Thyroid gland (tissue), 4 donors: Measurements from ENCODE around the gene UPK3A. TPM values are rescaled to one million over a fixed set of nuclear protein-coding genes. Genes with fewer than 3 reads are reported as not detected.
A peak's percentile ranks its signal among the peaks of the same experiment; 100 is the strongest.

Source experiments
- DNase-seq, 2 donors: peaks; one replicate each; pipeline ENCODE4 v3.0.0-alpha.2; 2019
- H3K27ac ChIP-seq, 3 donors: fragments of 200-600 bp; sonication (generic); 1 replicate in 2 of 3; 2 replicates in 1 of 3; pipeline ENCODE4 v1.5.1; 2016 to 2019; ENCODE audit warnings: mild to moderate bottlenecking in 1 of 3, moderate library complexity in 1 of 3
- H3K27me3 ChIP-seq: fragments of 200-600 bp; sonication (generic); one replicate; pipeline ENCODE4 v1.5.1; 2019
- H3K36me3 ChIP-seq, 2 donors: fragments of 200-600 bp; sonication (generic); one replicate each; pipeline ENCODE4 v1.5.1; 2016 to 2019
- H3K4me1 ChIP-seq, 2 donors: fragments of 200-600 bp; sonication (generic); one replicate each; pipeline ENCODE4 v1.5.1; 2017 to 2019
- H3K4me3 ChIP-seq, 3 donors: fragments of 200-600 bp; sonication (generic); replicated peaks in 1 of 3; 1 replicate in 2 of 3; 2 replicates in 1 of 3; pipeline ENCODE4 v1.5.1; 2016; ENCODE audit warnings: mild to moderate bottlenecking in 1 of 3
- H3K9me3 ChIP-seq: fragments of 200-600 bp; sonication (generic); one replicate; pipeline ENCODE4 v1.5.1; 2017
- POLR2A ChIP-seq, 2 donors: fragments of 450-650 bp; IDR thresholded peaks; one replicate each; pipeline ENCODE4 v1.6.1; 2017; ENCODE audit warnings: antibody characterized with exemption in 2 of 2, mild to moderate bottlenecking in 2 of 2, moderate library complexity in 1 of 2
- whole genome bisulfite sequencing, 2 donors: methylation state at CpG; one replicate each; pipeline ENCODE4 v1.1.5; 2017; 5-methylcytosine and 5-hydroxymethylcytosine counted together
- intact Hi-C: fragments of 100-400 bp; cut with DNase I; formaldehyde crosslinking; loops from one replicate; pipeline ENCODE4 v1.15.1; 2023
- total RNA-seq, 4 donors: library from RNA; depleted of rRNA; stranded (reverse); fragments of >200 nt; gene quantifications; one replicate each; pipeline ENCODE4 v1.2.3, GENCODE V29; 2016
- TF ChIP-seq, protein P1 (sequence below), 6 experiments: fragments of 200-600 bp in 3 of 6; fragments of 450-650 bp in 3 of 6; sonication (generic) in 3 of 6; IDR thresholded peaks; one replicate each; pipeline ENCODE4 v1.5.1; 2016 to 2019; ENCODE audit warnings: antibody characterized with exemption in 6 of 6, mild to moderate bottlenecking in 2 of 6, inconsistent platforms in 1 of 6, moderate library complexity in 1 of 6

Gene UPK3A
- total RNA-seq, 4 donors from 2014 or later, result 2.1 to 3.9 (median 2.6) TPM; not detected in 1

- Histone ChIP-seq H3K9me3 (no peaks in the 10 kb centered on the region), H3K27me3 (no peaks in the 10 kb centered on the region), H3K4me3 (no peak overlapping the region), H3K36me3 (no peaks in the 10 kb centered on the region), H3K4me1 (peaks cover 9 to 24% of the 10 kb centered on the region in 2 donors), H3K27ac (peak overlapping the region; percentile 32 to 50 (median 38))
- 12 to 22% methylated on average over 14 to 17 of the region's 17 CpGs for WGBS, 2 donors
- DNase-seq, result peak; percentile 79 to 87
- intact Hi-C loops, result loop anchor here (5.0 kb wide), 1 partner anchor 161 kb away; no protein-coding TSS in a partner anchor
- TF ChIP-seq POLR2A (IDR thresholded peaks at IDR 0.05), result no peak
- TF ChIP-seq, protein P1, sequence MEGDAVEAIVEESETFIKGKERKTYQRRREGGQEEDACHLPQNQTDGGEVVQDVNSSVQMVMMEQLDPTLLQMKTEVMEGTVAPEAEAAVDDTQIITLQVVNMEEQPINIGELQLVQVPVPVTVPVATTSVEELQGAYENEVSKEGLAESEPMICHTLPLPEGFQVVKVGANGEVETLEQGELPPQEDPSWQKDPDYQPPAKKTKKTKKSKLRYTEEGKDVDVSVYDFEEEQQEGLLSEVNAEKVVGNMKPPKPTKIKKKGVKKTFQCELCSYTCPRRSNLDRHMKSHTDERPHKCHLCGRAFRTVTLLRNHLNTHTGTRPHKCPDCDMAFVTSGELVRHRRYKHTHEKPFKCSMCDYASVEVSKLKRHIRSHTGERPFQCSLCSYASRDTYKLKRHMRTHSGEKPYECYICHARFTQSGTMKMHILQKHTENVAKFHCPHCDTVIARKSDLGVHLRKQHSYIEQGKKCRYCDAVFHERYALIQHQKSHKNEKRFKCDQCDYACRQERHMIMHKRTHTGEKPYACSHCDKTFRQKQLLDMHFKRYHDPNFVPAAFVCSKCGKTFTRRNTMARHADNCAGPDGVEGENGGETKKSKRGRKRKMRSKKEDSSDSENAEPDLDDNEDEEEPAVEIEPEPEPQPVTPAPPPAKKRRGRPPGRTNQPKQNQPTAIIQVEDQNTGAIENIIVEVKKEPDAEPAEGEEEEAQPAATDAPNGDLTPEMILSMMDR (IDR thresholded peaks at IDR 0.05), result peak in 4 of 6 experiments; percentile 71 to 81 (median 71)
Observed at GRCh38 chr22:45263463-45264269, 21.1 kb upstream of the UPK3A start.

GRCh38 chr22:45265535-45265934, 19.2 kb upstream of the UPK3A start:
- intact Hi-C loops, result loop anchor here (5.0 kb wide), 1 partner anchor 167 kb away; no protein-coding TSS in a partner anchor
- no peak for DNase-seq
- H3K27me3 ChIP-seq, result no peaks in the 10 kb centered on the region

GRCh38 chr22:45268167-45268957, 16.4 kb upstream of the UPK3A start:
- WGBS, 2 donors, result 0 to 1% methylated on average over 17 to 25 of the region's 47 CpGs
- Histone ChIP-seq H3K9me3 (no peaks in the 10 kb centered on the region), H3K4me3 (peak overlapping the region in 2 of 3 donors; percentile 42 to 51), H3K27me3 (no peaks in the 10 kb centered on the region), H3K27ac (no peak overlapping the region), H3K4me1 (peaks cover 13 to 27% of the 10 kb centered on the region in 2 donors), H3K36me3 (no peaks in the 10 kb centered on the region)
- intact Hi-C loops, result loop anchor here (5.0 kb wide), 1 partner anchor 164 kb away; no protein-coding TSS in a partner anchor
- no peak for TF ChIP-seq POLR2A (IDR thresholded peaks at IDR 0.05)
- TF ChIP-seq, protein P1 (IDR thresholded peaks at IDR 0.05), result no peak
- DNase-seq, result peak; percentile 35 to 55

More at GRCh38 chr22:45265535-45265934, 19.2 kb upstream of the UPK3A start:
- WGBS, 2 donors, result 87 to 94% methylated on average over 7 of the region's 7 CpGs
- Histone ChIP-seq H3K9me3 (no peaks in the 10 kb centered on the region), H3K4me1 (peaks cover 18 to 30% of the 10 kb centered on the region in 2 donors), H3K4me3 (no peak overlapping the region), H3K36me3 (no peaks in the 10 kb centered on the region), H3K27ac (no peak overlapping the region)
- no peak for TF ChIP-seq POLR2A (IDR thresholded peaks at IDR 0.05)
- TF ChIP-seq, protein P1 (IDR thresholded peaks at IDR 0.05), result no peak

DNA sequence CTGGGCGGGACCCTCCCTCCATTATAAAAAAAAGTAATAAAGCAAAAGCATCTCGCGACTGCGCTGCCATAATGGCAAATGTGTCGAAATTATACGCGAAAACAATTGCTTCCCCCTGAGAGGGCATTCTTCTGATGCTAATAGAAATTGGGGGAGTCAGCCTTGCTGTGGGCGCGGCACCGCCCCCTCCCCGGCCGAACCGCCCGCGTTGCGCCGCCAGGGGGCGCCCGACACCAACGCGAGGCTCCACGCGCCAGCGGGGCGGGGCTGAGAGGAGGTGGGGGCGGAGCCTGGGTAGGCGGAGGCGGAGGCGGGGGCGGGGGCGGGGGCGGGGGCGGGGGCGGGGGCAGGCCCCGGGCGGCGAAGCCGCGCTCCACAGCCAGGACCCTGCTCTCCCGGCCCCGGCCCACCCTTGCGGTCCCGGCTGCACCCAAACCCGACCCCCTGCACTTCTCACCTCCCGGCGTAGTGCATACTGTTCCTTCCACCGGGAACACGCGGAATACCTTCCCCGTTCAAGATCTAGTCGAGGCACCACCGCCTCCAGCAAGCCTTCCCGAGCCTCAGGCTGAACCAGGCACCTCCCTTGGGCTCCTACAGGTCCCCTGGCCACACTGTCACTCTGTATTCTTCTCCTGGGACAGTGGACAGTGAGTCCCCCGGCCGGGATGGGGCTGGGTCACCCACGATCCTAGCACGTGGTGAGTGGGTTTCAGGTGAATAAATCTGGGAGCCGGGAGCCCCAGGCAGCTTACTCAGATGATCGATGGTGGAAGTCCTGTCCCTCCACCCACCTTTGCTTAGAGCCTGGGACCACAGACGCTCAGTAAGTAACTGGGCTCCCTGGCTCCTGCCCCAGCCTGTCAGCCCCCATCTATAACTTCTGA, 15.5 kb upstream of the UPK3A start:
- H3K27ac ChIP-seq, result peak overlapping the region in 2 of 3 donors; percentile 25 to 27
- peak; percentile 79 to 82 for DNase-seq
- intact Hi-C loops, result loop anchor here (5.0 kb wide), 1 partner anchor 163 kb away; no protein-coding TSS in a partner anchor
- H3K9me3 ChIP-seq, result no peaks in the 10 kb centered on the region
- no peaks in the 10 kb centered on the region for H3K27me3 ChIP-seq
- H3K4me1 ChIP-seq, result peaks cover 10 to 19% of the 10 kb centered on the region in 2 donors
- TF ChIP-seq, protein P1 (IDR thresholded peaks at IDR 0.05), result peak; percentile 54 to 97 (median 94)
- TF ChIP-seq POLR2A (IDR thresholded peaks at IDR 0.05), result peak in 1 of 2 donors; percentile 54
- H3K4me3 ChIP-seq, result peak overlapping the region in 2 of 3 donors; percentile 42 to 51
- no peaks in the 10 kb centered on the region for H3K36me3 ChIP-seq
- WGBS, 2 donors, result 5 to 8% methylated on average over 10 to 26 of the region's 60 CpGs
